Stomach (tissue), 4 donors: ENCODE results near the gene TCF3.
A peak's percentile ranks its signal among the peaks of the same experiment; 100 is the strongest.

Experiments used
- CTCF ChIP-seq, 7 experiments: fragments of 450-650 bp in 4 of 7; fragments of 200-600 bp in 3 of 7; sonication (generic) in 3 of 7; IDR thresholded peaks; one replicate each; pipeline ENCODE4 v1.5.1; 2016 to 2019; ENCODE audit warnings: antibody characterized with exemption in 7 of 7, control low read depth in 2 of 7, mild to moderate bottlenecking in 1 of 7
- EP300 ChIP-seq: sonication (generic); formaldehyde crosslinking; IDR thresholded peaks from one replicate; pipeline ENCODE4 v1.6.1; 2017; ENCODE audit warnings: antibody characterized with exemption
- POLR2A ChIP-seq, 4 donors: fragments of 450-650 bp; IDR thresholded peaks; one replicate each; pipeline ENCODE4 v1.6.1; 2016; ENCODE audit warnings: antibody characterized with exemption in 4 of 4, control low read depth in 2 of 4, mild to moderate bottlenecking in 1 of 4, moderate library complexity in 1 of 4
- POLR2AphosphoS5 ChIP-seq, 3 donors: sonication (generic); formaldehyde crosslinking; IDR thresholded peaks; one replicate each; pipeline ENCODE4 v1.6.1; 2016; ENCODE audit warnings: antibody characterized with exemption in 3 of 3

- peak in 5 of 7 experiments; percentile 34 to 62 (median 40) for TF ChIP-seq CTCF (IDR thresholded peaks at IDR 0.05)
- no peak for TF ChIP-seq POLR2A (IDR thresholded peaks at IDR 0.05)
- no peak for TF ChIP-seq EP300
- TF ChIP-seq POLR2AphosphoS5 (IDR thresholded peaks at IDR 0.05) = peak; percentile 12 to 67 (median 54)
Observed at GRCh38 chr19:1605236-1606137, 46.9 kb downstream of the TCF3 start, which contains the start of gene UQCR11.
